GM18861 (cell line): ENCODE data around the gene GPC4.
"Not testable (repeated sequence)": the region's sequence is repeated elsewhere in the genome, so short reads cannot be mapped to it uniquely, and the experiment has no call there.

Experiments used
- ATAC-seq: cut with Tn5 transposase; IDR thresholded peaks from one replicate; pipeline ENCODE4 v1.9.1; 2021; ENCODE audit not compliant: unreplicated experiment

GPC4 gene

DNA sequence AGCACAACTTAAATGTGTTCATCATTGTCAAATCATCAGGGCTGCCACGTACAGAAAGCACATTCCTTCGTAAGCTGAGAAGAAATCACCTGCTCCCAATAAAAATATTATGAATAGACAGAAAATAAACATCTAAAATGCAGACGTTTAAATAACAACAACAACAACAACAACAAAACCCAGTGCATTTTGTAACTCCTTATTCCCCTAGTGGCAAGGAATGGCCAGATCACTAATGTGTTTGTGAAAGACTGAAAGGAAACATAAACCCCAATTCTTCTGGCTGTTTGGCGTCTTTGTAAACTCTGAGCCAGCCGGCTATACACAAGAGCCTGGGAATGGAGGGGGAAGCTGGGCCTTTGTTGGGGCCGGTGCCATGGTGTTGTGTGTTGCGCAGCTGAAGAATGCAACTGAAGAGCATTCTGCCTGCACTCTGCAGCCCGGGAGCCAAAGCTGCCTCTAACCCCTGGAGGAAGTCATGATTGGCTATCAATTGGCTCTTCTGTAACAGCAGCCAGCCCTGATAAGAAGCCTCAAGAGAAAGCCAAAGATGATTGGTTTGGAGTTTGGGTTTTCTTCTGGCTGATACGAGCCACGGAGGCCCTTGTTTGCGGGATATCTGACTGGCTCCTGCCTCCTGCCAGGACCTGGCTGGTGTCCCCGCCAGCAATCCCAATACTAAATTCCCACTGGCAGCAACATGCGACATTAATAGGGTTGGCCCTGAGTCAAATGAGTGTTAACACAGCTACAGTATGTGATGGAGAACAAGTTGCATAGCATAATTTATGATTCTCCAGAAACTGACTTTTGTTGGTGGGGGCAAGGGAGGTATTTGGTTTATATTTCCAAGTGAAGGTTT, 107.4 kb downstream of the GPC4 start:
- no peak for ATAC-seq

DNA sequence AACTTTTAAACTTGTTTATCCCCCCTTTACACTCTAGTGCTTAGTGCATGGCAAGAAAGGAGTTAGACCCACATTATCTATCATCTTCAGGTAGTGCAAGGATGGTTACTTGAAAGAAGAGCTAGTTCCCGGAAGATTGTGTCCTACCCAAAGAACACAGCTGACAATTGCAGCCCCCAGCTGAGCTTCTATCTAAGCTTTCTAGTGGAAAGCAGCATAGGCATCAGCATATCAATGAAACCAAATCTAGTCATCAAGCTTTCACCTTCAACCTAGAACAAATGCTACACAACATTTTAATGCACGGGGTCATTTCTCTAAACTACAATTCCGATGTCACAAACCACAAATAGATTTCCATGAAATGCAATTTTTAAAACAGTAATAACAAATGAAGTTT, 108.2 kb downstream of the GPC4 start:
- ATAC-seq = no peak

DNA sequence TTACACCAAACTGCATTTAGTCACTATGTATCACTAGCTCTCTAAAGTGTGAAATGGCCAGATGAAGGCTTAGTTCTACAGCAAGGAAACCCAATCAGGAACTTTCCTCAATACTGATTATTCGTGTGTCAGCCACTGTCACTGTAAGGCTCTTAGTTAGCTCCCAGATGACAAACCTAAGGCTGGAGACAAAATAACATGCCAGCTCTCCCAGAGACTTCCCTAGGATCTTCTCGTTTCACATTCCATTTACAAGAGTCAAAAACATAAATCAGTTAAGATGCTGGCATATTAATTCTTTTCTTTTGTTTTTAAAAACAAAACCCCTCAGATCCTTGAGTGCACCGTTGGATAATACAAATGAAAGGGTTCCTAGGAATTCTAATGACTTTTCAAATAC, 109.0 kb downstream of the GPC4 start:
- no peak for ATAC-seq

- ATAC-seq = no peak
Measured at GRCh38 chrX:133305348-133305747, 109.9 kb downstream of the GPC4 start.

DNA sequence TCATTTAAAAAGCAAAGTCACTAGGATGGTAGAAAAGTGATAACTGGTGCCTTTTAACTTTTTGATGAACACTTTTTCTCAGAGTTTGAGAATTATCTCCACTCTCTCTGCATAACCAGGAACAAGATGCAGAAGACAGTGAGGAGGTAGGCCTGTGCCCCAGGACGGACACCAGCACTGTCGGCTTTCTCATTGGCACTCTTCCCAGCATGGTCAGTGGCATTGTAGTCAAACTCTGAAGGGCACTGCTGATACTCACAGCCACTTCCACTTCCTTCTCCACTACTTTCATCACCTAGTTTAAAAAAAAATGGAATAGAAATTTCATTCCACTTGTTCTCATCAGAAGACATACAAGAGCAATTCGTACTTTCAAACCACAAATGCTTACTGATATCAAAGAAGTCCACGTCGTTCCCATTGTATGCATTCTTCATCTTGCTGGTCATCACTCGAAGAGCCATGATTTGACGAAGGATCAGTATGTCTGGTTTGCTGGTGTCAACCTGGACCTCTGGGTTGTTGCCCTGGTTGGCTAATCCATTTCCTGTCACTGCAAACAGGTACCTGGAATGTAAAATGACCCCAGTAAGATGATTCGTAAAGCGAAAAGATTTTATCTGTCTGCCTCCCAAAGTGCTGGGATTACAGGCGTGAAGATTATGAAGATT, 112.4 kb downstream of the GPC4 start:
- no peak for ATAC-seq

DNA sequence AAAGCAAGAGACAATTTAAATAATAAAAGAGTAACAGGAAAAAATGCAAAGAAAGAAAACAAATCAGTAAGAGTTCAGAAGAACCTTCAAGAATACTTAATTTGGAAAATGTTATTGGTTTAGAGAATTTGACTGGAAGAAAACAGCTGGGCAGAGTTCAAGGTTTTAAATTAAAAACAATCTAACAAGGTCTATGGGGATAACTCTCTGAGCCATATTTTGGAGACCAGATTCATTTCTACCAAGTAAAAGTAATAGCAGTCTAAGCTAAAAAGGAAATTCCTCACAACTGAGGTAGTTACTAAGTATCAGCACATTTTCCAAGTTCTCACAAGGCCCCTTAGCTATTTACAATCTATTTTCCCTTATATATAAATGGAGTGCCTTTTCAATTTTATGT, 114.7 kb downstream of the GPC4 start:
- ATAC-seq = no peak

DNA sequence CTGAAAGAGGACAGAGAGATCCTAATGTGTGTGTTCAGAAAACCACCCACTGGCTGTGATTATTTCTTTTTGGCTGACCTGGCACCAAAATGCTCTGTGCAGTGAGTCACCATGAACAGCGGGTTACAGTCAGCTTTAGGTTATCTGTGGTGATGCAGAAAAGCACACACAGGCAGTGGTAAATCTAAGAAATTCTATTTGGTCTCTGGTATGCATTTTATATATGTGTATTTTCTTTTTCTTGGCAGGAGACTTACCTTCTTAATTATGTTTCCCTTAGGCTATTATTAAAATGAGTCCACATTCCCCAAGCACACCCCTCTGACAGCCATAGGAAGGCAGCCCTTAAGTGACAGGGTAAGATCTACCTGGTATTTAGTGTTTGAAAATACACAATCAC, 118.0 kb downstream of the GPC4 start:
- no peak for ATAC-seq

DNA sequence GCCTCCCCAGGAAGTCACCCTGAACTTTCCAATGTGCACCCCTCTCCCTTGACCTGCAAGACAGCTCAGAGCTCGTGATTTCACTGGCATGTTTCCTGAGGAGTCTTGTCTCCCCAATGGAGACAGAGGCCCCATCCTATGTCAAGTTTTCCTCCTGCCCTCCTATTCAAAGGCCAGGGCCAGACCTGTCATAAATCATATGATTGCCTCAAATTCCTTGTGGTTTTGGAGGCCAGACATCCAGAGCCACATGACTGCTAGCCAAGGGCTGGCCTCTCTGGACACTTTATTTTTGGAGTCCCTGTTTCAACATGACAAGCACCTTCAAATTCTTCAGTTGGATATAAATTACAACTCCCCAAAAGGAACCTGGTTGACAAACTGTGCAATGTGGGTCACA, 121.2 kb downstream of the GPC4 start:
- ATAC-seq = no peak

GRCh38 chrX:133290076-133290475, 125.2 kb downstream of the GPC4 start:
- ATAC-seq = no peak

GRCh38 chrX:133287860-133288259, 127.4 kb downstream of the GPC4 start:
- ATAC-seq = no peak

GRCh38 chrX:133285341-133285740, 129.9 kb downstream of the GPC4 start:
- ATAC-seq = no peak

GRCh38 chrX:133279112-133279730, 136.1 kb downstream of the GPC4 start:
- not testable (repeated sequence) for ATAC-seq

- no peak for ATAC-seq
Measured at GRCh38 chrX:133273180-133273579, 142.1 kb downstream of the GPC4 start.

- ATAC-seq = no peak
Measured at GRCh38 chrX:133269168-133269567, 146.1 kb downstream of the GPC4 start.

- no peak for ATAC-seq
Measured at GRCh38 chrX:133267621-133268020, 147.7 kb downstream of the GPC4 start.

DNA sequence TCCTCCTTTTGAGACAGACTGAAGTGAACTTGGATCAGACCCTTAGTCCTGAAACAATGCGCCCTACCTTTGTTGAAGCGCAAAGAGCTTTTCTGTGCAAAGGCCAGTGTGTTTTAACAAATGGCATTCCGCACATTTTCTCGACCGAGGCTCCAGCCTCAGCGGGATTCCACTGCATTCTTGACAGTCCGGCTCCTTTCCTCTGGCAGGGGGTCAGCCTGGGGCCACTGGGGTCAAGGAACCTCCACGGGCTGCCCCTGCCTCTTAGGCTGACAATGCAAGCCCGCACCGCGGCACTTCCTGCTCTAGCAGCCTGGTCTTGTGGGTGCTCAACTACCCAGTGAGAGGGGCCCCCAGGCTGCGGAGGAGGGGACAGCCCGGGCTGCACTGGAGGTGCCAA, 150.0 kb downstream of the GPC4 start:
- no peak for ATAC-seq

- ATAC-seq = no peak
Measured at GRCh38 chrX:133258481-133258880, 156.8 kb downstream of the GPC4 start.

GRCh38 chrX:133254666-133255065, 160.6 kb downstream of the GPC4 start:
- no peak for ATAC-seq

GRCh38 chrX:133251204-133251603, 164.1 kb downstream of the GPC4 start:
- ATAC-seq = no peak

DNA sequence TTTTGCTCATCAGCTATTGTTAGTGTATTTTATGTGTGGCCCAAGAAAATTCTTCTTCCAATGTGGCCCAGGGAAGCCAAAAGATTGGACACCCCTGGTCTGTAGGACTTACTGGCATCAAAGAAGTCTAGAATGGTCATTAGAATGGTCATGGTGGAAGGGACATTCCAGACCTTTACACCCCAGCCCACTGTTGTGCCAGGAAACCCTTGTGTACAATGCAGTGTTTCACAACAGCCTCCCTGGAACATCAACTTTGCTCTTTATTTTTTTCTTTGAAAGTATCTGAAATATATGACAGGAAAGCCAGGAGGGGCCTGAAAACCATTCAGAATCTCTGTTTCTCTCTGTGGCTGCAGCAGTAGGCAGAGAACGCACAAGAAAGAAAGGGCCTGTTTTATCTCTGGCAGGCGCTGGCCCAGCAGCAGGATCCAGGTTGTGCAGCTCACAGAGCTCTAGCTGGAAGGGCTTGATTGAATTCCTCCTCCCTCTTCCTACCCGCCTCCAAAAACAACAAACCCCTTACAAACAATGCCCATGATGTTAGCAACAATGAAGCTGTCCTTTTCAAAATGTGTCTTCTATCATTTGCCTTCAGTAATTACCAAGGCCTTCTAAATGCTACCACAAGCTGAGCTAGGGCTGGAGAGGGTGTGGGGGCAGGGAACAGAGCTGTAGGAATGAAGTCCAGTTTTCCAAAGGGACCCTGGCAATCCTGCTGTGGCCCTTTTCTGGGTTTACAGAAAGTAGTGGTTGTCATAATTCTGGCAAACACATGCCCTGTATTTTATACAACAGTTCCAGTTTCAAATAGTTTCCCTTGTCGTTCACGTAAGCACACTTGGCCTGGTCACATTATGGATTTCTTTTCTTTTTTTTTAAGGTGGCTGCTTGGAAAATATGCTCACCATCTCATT, 164.8 kb downstream of the GPC4 start:
- no peak for ATAC-seq
